Posterior cingulate gyrus (tissue), 11 donors: ENCODE results near the gene HBM.
"Not testable (repeated sequence)": the region's sequence is repeated elsewhere in the genome, so short reads cannot be mapped to it uniquely, and the experiment has no call there.

ENCODE experiments used
- DNase-seq, 10 donors: peaks; one replicate each; pipeline versions ENCODE4 v3.0.0 to v3.0.0-alpha.2; 2020 to 2021; ENCODE audit warnings: mixed read lengths in 3 of 10
- intact Hi-C: fragments of 100-400 bp; cut with DNase I; formaldehyde crosslinking; loops from one replicate; pipeline ENCODE4 v1.15.1; 2023

HBM gene

DNA sequence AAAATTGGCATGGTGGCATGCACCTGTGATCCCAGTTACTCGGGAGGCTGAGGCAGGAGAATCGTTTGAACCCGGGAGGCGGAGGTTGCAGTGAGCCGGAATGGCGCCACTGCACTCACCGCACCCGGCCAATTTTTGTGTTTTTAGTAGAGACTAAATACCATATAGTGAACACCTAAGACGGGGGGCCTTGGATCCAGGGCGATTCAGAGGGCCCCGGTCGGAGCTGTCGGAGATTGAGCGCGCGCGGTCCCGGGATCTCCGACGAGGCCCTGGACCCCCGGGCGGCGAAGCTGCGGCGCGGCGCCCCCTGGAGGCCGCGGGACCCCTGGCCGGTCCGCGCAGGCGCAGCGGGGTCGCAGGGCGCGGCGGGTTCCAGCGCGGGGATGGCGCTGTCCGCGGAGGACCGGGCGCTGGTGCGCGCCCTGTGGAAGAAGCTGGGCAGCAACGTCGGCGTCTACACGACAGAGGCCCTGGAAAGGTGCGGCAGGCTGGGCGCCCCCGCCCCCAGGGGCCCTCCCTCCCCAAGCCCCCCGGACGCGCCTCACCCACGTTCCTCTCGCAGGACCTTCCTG is 14.4 kb downstream of the HBM start, which contains the start of gene HBQ1:
TSS of gene HBQ1 (plus strand) at position 359 of the 575 bp plus-strand sequence. CDS start at position 387, 28 bp downstream.
- DNase-seq = no peak
- intact Hi-C loops = loop anchor here (2.0 kb wide), 1 partner anchor 73 kb away; no protein-coding TSS in a partner anchor

DNA sequence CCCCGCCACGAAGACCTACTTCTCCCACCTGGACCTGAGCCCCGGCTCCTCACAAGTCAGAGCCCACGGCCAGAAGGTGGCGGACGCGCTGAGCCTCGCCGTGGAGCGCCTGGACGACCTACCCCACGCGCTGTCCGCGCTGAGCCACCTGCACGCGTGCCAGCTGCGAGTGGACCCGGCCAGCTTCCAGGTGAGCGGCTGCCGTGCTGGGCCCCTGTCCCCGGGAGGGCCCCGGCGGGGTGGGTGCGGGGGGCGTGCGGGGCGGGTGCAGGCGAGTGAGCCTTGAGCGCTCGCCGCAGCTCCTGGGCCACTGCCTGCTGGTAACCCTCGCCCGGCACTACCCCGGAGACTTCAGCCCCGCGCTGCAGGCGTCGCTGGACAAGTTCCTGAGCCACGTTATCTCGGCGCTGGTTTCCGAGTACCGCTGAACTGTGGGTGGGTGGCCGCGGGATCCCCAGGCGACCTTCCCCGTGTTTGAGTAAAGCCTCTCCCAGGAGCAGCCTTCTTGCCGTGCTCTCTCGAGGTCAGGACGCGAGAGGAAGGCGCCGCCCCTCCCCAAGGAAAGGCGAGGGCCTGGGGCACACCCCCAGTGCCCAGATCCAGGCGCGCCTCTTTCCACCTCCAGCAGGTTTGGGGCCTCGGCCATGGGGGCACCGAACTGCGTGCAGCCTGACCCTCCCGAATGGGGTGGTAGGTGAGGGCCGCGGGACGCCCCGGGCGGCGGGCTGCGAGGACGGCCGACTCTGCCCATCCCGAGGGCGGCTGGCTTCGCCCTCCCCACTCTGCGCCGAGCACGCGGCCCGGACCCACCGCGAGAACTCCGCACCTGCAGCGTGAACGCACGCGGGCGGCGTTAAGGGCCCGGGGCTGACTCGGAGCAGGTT is 15.1 kb downstream of the HBM start:
- intact Hi-C loops = loop anchor here (2.0 kb wide), 1 partner anchor 74 kb away; no protein-coding TSS in a partner anchor
- DNase-seq = peak in 5 of 10 donors; percentile 15 to 85 (median 70)

DNA sequence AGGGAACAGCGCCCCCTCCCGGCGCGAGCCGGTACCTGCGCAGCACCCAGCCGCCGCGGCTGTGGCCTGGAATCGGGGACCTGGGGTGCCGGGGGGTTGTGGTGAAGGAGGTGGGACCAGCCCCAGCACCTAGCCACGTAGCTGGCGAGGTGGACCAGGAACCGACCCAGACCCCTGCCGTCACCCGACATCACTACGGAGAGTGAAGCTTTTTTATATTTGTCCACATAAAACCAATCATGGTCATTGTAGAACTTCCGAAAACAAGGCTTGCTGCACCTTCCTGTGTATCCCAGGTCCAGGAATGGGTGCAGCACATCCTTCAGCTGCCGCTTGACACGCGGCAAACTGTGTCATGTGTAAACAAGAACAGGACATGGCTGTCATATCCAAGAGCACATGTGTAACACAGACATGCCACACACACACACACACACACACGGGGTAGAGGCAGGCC is 15.8 kb downstream of the HBM start:
- intact Hi-C loops = loop anchor here (2.0 kb wide), 1 partner anchor 75 kb away; no protein-coding TSS in a partner anchor
- peak in 8 of 10 donors; percentile 36 to 96 (median 72) for DNase-seq

DNA sequence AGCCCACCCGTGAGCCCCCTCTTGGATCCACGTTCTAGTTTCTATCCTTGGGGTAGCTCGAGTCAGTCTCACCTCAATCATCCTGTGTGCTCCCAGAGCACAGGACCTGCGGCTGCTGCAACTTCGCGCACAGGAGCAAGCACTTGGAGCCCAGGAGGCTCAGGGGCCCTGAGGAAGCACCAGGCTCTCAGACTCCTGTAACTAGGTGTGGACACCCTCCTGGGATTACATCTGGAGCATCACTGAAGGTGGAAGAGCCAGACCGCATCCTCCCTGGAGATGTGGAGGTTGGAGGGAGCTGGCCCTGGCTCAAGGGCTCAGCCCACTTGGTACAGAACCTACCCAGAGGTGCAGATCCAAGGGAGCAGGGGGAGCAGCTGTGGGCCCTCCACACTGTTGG is 17.2 kb downstream of the HBM start:
- DNase-seq = no peak
- intact Hi-C loops = no loop called here

DNA sequence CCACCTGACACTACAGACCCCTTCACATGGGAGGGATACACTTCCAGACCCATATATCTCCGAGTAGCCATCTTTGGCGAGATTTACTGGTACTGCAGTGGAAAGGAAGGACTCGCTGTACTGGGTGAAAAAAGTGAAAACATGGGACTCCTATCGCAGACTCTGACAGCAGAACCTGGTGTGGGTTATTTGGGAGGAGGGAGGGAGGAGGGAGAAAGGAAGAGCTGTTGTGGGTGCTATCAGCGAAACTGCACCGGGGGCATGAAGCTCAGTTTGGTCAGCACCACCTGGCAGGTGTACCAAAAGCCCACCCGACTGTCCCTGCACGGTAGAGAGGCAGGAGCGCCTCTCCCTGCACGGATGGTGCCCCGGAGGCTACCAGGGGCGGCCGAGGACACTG is 19.4 kb downstream of the HBM start:
- intact Hi-C loops = no loop called here

DNA sequence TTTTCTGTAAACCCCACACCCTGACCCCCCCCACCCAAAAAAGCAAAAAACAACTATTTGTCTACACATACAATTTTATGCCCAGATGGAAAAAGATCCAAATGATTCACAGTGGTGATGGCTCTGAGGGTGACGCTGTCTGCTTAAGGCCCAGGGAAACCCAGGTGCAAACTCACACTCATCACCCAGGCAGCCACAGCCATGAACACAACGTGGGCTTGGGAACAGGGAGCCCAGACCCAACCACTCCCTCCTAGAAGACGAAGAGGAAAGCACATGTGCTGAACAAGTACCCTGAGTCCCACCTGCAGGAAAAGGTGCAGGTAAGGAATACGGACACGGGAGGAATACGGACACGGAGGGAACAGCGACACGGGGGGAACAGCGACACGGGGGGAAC is 19.9 kb downstream of the HBM start:
- intact Hi-C loops = no loop called here
- no peak for DNase-seq

More for the DNA sequence above, 19.4 kb downstream of the HBM start:
- no peak for DNase-seq

DNA sequence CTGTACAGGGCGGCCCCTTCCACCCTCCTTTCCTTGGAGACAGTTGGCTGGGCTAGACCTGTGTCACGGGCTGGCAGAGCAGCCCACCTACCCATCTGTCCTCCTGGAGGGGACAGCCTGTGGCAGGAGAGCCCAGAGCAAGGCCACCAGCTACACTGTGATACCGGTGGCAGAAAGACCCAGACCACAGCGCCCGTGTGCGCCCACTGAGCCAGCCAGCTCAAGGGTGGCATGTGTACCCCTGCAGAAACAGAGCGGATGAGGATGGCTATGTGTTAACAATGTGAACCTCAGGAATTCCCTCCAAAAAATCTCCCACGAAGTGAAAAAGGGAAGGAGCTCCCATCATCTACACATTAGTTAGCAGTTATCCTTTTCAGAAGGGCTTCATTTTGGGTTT is 21.6 kb downstream of the HBM start:
- DNase-seq = peak in 1 of 10 donors; percentile 43
- intact Hi-C loops = no loop called here

DNA sequence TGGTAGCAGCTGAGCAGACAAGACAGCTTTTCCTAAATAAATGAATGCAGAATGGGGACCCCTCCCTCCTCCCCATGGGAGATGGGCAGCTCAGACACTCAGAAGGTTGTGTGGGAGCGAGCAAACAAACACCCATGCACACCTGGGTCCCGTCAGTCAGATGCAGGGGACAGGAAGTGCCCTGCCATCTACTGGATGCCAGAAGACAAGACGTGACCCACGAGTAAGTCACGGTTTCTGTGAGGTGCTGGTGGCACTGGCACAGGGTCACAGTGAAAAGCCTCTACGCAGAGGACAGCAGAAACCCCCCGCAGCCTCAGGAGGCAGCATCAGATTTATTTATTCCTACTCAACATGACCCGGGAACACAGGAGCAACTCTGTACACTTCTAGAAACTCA is 22.9 kb downstream of the HBM start:
- intact Hi-C loops = no loop called here
- DNase-seq = peak in 1 of 10 donors; percentile 4

DNA sequence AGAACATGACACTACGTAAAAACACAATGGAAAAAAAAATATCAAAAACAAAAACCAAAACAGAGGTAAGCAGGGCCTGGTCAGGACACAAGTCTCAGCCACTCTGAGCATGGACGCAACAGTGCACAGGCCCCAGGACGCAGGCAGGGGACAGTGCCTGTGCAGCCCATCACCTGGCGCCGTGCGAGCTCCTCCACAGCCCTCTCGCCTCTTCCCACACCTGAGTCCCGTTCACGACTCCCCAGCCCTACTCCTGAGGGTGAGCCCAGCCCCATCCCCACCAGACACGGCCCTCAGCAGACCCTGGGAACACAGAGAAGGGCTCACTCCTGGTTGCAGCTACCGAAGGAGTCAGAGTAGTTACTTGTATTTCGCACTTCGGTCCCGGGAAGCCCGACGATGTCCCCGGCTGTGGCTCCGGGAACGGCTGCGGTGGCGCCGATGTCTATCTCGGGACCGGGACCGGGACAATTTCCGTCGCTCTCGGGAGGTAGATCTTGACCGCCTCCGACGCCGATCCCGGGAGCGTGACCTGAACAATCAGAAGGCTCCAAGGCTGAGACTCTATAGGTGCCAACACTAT is 23.9 kb downstream of the HBM start:
- intact Hi-C loops = no loop called here
- DNase-seq = peak in 1 of 10 donors; percentile 50

DNA sequence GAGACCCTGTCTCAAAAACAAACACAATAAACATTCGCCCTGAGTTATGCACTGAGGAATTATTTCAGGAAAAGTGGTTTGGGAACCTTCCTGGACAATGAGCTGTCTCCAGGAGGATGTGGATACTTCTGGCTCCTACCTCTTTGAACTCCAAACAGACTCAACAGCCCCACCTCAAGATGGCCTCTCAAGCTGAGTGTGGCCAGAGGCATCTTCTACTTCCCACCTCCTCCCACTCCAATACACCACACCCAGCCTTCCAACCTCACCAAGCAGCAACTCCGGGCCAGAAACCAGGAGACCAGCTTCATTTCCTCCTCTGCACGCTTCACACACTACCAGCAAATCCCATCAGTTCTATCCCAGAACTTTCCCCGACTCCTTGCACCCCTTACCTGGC is 26.1 kb downstream of the HBM start:
- intact Hi-C loops = no loop called here
- DNase-seq = peak in 1 of 10 donors; percentile 6

DNA sequence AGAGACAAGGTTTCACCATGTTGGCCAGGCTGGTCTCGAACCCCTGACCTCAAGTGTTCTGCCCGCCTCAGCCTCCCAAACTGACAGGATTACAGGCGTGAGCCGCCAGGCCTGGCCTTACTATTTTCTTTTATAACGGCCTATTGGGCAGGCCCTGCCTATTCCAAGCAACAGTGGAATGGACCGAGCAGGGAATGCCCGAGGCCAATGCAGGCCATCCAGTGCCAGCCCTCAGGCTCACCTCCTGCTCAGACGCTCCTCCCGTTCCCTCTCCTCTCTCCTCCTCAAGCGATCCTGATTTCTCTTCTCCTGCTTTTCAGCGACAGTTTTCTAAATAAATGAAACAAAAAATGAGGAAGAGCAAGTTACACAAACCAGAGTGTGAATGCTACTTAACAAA is 26.9 kb downstream of the HBM start:
- intact Hi-C loops = no loop called here

DNA sequence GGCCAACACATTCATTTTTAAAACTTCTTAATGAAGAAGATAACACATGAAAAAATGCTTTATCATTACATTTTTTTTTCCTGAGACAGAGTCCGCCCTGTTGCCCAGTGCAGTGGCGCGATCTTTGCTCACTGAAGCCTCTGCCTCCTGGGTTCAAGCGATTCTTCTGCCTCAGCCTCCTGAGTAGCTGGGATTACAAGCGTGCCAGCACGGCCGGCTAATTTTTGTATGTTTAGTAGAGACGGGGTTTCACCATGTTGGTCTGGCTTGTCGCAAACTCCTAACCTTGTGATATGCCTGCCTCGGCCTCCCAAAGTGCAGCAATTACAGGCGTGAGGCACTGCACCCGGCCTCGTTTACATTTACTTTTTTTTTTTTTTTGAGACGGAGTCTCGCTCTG is 27.7 kb downstream of the HBM start:
- DNase-seq = no peak
- intact Hi-C loops = no loop called here

More for the DNA sequence above, 26.9 kb downstream of the HBM start:
- DNase-seq = no peak

DNA sequence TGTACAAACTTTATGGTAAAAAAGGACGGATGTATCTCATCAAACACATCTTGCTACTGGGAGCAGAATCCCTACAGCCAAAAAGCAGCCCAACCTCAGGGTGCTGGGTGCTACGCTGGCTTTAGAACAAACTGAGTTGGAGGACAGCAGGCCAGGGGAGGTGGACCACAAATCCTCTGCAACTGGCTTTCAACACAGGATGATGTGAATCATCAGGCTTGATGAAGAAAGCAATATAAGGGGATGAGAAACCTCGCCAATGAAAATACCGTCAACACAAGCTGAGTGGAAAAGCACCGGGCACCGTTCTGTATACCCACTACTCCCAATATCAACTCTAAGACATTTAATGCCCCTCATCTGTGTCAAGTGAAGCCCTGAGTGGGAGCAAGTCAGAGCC is 28.7 kb downstream of the HBM start:
- DNase-seq = peak in 1 of 10 donors; percentile 40
- intact Hi-C loops = no loop called here

DNA sequence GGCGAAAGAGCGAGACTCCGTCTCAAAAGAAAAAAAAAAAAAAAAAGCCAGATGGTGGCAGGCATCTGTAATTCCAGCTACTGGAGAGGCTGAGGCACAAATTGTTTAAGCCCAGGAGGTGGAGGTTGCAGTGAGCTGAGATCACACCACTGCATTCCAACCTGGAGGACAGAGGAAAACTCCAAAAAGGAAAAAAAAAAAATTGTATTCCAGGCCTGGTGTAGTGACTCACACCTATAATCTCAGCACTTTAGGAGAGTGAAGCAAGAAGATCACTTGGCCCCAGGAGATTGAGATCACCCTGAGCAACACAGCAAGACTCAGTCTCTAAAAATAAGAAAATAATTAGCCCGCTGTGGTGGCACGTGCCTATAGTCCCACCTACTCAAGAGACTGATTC is 34.6 kb downstream of the HBM start:
- DNase-seq = peak in 1 of 10 donors; percentile 5
- intact Hi-C loops = no loop called here

DNA sequence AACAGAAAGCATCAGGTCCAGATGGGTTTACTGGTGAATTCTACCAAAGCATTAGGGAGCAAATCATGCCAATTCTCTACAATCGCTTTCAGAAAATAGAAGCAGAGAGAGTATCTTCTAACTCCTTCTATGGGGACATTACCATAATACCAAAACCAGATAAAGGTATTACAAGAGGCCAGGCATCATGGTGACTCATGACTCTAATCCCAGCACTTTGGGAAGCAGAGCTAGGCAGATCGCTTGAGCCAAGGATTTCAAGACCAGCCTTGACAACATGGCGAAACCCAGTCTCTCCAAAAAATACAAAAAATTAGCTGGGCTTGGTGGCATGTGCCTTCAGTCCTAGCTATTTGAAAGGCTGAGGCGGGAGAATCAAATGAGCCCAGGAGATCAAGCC is 37.5 kb downstream of the HBM start:
- peak in 1 of 10 donors; percentile 23 for DNase-seq
- intact Hi-C loops = no loop called here

DNA sequence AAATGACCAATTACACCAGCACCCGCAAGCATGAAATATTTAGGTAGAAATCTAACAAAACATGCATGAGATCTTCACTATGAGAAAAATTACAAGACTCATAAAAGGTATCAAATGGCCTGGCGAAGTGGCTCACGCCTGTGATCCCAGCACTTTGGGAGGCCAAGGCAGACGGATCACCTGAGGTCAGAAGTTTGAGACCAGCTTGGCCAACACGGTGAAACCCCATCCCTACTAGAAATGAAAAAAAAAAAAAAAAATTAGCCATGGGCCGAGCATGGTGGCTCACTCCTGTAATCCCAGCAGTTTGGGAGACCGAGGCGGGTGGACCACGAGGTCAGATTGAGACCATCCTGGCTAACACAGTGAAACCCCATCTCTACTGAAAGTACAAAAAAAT is 38.3 kb downstream of the HBM start:
- intact Hi-C loops = not testable (repeated sequence)
- DNase-seq = peak in 3 of 10 donors; percentile 32 to 61 (median 58)

DNA sequence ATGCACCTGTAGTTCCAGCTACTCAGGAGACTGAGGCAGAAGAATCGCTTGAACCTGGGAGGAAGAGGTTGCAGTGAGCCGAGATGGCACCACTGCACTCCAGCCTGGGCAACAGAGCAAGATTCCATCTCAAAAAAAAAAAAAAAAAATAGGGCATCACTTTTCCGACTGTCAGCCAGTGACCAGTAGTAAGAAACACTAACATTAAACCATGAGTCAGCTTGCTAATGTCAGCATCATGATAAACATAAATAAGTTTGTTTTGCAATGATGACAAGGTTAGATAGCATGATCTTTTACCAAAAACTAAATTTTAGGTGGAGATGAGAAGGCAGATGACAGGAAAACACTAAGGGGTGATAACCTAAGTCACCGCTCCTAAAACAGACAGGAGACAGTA is 43.6 kb downstream of the HBM start:
- peak in 1 of 10 donors; percentile 7 for DNase-seq
- intact Hi-C loops = not testable (repeated sequence)

DNA sequence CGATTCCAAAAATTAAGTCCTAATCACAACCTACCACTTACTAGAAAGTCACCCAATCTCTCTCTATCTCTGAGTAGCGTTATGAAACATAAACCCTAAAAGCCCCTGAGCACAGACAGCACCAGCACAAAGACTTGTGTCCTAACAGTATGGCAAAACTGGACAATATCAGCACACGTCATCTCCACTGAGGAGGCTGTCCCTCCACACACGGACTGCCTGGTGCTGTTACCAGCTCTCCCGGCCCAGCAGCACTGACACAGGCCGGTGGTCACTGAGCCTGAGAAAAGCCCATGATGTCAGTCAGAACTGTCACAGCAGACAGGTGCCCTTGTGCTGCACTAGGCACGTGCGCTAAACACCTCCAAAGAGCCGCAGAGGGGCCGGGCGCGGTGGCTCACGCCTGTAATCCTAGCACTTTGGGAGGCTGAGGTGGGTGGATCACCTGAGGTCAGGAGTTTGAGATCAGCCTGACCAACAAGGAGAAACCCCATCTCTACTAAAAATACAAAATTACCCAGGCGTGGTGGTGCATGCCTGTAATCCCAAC is 45.9 kb downstream of the HBM start:
- DNase-seq = peak in 2 of 10 donors; percentile 43 to 54
- intact Hi-C loops = not testable (repeated sequence)

DNA sequence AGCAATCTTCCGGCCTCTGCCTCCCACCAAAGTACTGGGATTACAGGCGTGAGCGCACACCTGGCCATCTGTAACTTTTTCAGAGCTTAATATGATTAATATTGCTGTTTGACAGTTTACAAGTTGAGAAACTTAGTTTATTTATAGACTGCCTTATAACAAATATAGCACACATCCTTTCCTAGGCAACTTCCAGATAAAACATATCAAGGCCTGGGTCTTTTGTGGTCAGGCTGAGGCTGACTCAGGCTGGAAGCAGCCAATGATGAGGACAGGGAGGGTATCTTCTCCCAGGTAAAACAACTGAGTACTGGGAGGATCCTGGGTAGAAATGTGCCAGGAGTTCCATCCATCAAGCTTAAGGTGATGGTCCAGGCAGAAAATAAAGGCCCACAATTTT is 47.2 kb downstream of the HBM start:
- intact Hi-C loops = no loop called here
- DNase-seq = no peak
